HCT116 (cell line): ENCODE data around the gene APH1B. TPM values are rescaled to one million over a fixed set of nuclear protein-coding genes. Genes with fewer than 3 reads are reported as not detected.

Experiments
- ATAC-seq: fragments of 200-7000 bp; cut with Tn5 transposase; 2 replicates; pipeline ENCODE4 v1.9.1; 2020; ENCODE audit warnings: mild to moderate bottlenecking, moderate library complexity
- BruUV-seq: library from RNA; stranded (reverse); fragments of 400-500 nt; replicated peaks from 2 replicates; lab custom pipeline; 2021; lab: Mats Ljungman, UMichigan
- CTCF ChIA-PET: fragments of 300-600 bp; sonication (Branson Sonifier 250); formaldehyde crosslinking; loops from one replicate; lab custom pipeline; 2021; ENCODE audit warnings: antibody characterized with exemption; lab: Charles Lee
- POLR2A ChIA-PET: fragments of 300-600, 350-600 bp; sonication (Branson Sonifier 250); formaldehyde crosslinking; loops from one replicate; lab custom pipeline; 2021; ENCODE audit warnings: antibody characterized with exemption; lab: Charles Lee
- RAD21 ChIA-PET, 2 experiments: fragments of 300-600 bp; sonication (Branson Sonifier 250); formaldehyde crosslinking; loops; one replicate each; lab custom pipeline; 2023; ENCODE audit warnings: low total read pairs in 2 of 2; ENCODE audit not compliant: uncharacterized antibody in 2 of 2, unreplicated experiment in 2 of 2, low non-redundant PET in 1 of 2; lab: Charles Lee
- DNase-seq: peaks from one replicate; pipeline ENCODE4 v3.0.0-alpha.2; 2010; ENCODE audit warnings: low read depth, low spot score
- H2AFZ ChIP-seq: fragments of 200-600 bp; shearing (Covaris generic), sonication (generic); 2 replicates; pipeline ENCODE4 v1.6.1; 2017; ENCODE audit warnings: low read depth, mixed run types, mixed read lengths, antibody characterized with exemption, low read length; ENCODE audit not compliant: poor library complexity, severe bottlenecking
- H3K27ac ChIP-seq: 2 replicates; pipeline ENCODE4 v1.5.1; 2012; ENCODE audit warnings: low read depth, low read length
- H3K27me3 ChIP-seq: fragments of 200-600 bp; sonication (generic); 2 replicates; pipeline ENCODE4 v1.6.1; 2016; ENCODE audit warnings: mixed run types, low read length, mixed read lengths; ENCODE audit not compliant: insufficient read depth
- H3K36me3 ChIP-seq, 2 experiments: fragments of 200-500 bp in 1 of 2; fragments of 200-600 bp in 1 of 2; sonication (Bioruptor generic) in 1 of 2; sonication (generic) in 1 of 2; 2 replicates each; pipeline versions ENCODE4 v1.5.1 to v1.6.1; 2014 to 2016; ENCODE audit warnings: low read length in 2 of 2, inconsistent platforms in 1 of 2, mixed read lengths in 1 of 2, mixed run types in 1 of 2; ENCODE audit not compliant: insufficient read depth in 2 of 2, control insufficient read depth in 1 of 2
- H3K4me1 ChIP-seq, 2 experiments: fragments of 200-600 bp in 1 of 2; sonication (generic) in 1 of 2; 2 replicates each; pipeline versions ENCODE4 v1.5.1 to v1.6.1; 2012 to 2017; ENCODE audit warnings: low read length in 2 of 2, inconsistent platforms in 1 of 2, mild to moderate bottlenecking in 1 of 2, mixed read lengths in 1 of 2, mixed run types in 1 of 2, moderate library complexity in 1 of 2; ENCODE audit not compliant: insufficient read depth in 2 of 2, control insufficient read depth in 1 of 2
- H3K4me2 ChIP-seq: fragments of 200-600 bp; sonication (generic); 2 replicates; pipeline ENCODE4 v1.6.1; 2017; ENCODE audit warnings: mixed run types, low read length, mixed read lengths
- H3K4me3 ChIP-seq, 2 experiments: fragments of 200-600 bp in 1 of 2; sonication (generic) in 1 of 2; replicated peaks in 1 of 2; 2 replicates each; pipeline ENCODE4 v1.5.1; 2011 to 2016; ENCODE audit warnings: low read length in 2 of 2, control low read depth in 1 of 2, low read depth in 1 of 2, mild to moderate bottlenecking in 1 of 2, mixed read lengths in 1 of 2, mixed run types in 1 of 2
- H3K79me2 ChIP-seq: fragments of 200-600 bp; sonication (generic); 2 replicates; pipeline ENCODE4 v1.6.1; 2017; ENCODE audit warnings: mild to moderate bottlenecking, mixed run types, low read length, moderate library complexity, mixed read lengths; ENCODE audit not compliant: insufficient read depth
- H3K9ac ChIP-seq: fragments of 200-600 bp; sonication (generic); 2 replicates; pipeline ENCODE4 v1.6.1; 2016; ENCODE audit warnings: low read length, mixed read lengths
- H3K9me2 ChIP-seq: fragments of 200-600 bp; sonication (generic), shearing (Covaris generic); 2 replicates; pipeline ENCODE4 v1.6.1; 2017; ENCODE audit warnings: mixed run types, mild to moderate bottlenecking, moderate library complexity; ENCODE audit not compliant: insufficient read depth
- H3K9me3 ChIP-seq, 2 experiments: fragments of 200-500 bp in 1 of 2; fragments of 200-600 bp in 1 of 2; sonication (Bioruptor generic) in 1 of 2; sonication (generic) in 1 of 2; 2 replicates each; pipeline ENCODE4 v1.6.1; 2014 to 2017; ENCODE audit warnings: low read length in 2 of 2, mixed read lengths in 2 of 2, inconsistent platforms in 1 of 2, low read depth in 1 of 2, mild to moderate bottlenecking in 1 of 2, mixed run types in 1 of 2, moderate library complexity in 1 of 2; ENCODE audit not compliant: control insufficient read depth in 1 of 2, insufficient read depth in 1 of 2
- H4K20me1 ChIP-seq: fragments of 200-600 bp; sonication (generic), shearing (Covaris generic); 2 replicates; pipeline ENCODE4 v1.6.1; 2017; ENCODE audit warnings: mixed run types, mild to moderate bottlenecking, moderate library complexity; ENCODE audit not compliant: insufficient read depth
- CBX3 ChIP-seq: IDR thresholded peaks from 2 replicates; pipeline ENCODE4 v1.6.1; 2012; ENCODE audit warnings: low read depth
- CEBPB ChIP-seq: IDR thresholded peaks from 2 replicates; pipeline ENCODE4 v1.6.1; 2012; ENCODE audit warnings: low read depth
- CTCF ChIP-seq, 3 experiments: fragments of 200-600 bp in 1 of 3; sonication (generic) in 1 of 3; IDR thresholded peaks in 2 of 3; conservative IDR thresholded peaks in 1 of 3; 2 replicates each; pipeline ENCODE4 v1.5.1; 2012 to 2017; ENCODE audit warnings: low read depth in 2 of 3, low read length in 2 of 3, antibody characterized with exemption in 1 of 3, borderline replicate concordance in 1 of 3, control low read depth in 1 of 3, mild to moderate bottlenecking in 1 of 3, mixed read lengths in 1 of 3, mixed run types in 1 of 3, moderate library complexity in 1 of 3; ENCODE audit not compliant: insufficient read depth in 1 of 3
- EGR1 ChIP-seq: IDR thresholded peaks from 2 replicates; pipeline ENCODE4 v1.6.1; 2012; ENCODE audit warnings: low read depth
- EZH2 ChIP-seq: fragments of 200-600 bp; sonication (generic); IDR thresholded peaks from 2 replicates; pipeline ENCODE4 v1.6.1; 2017; ENCODE audit warnings: antibody characterized with exemption, mixed run types
- EZH2phosphoT487 ChIP-seq: fragments of 200-600 bp; IDR thresholded peaks from 2 replicates; pipeline ENCODE4 v1.6.1; 2018; ENCODE audit warnings: antibody characterized with exemption, borderline replicate concordance
- FOSL1 ChIP-seq: IDR thresholded peaks from 2 replicates; pipeline ENCODE4 v1.6.1; 2012; ENCODE audit warnings: low read depth
- JUND ChIP-seq: IDR thresholded peaks from 2 replicates; pipeline ENCODE4 v1.6.1; 2012
- POLR2A ChIP-seq: IDR thresholded peaks from 2 replicates; pipeline ENCODE4 v1.7.0; 2011; ENCODE audit warnings: borderline replicate concordance; ENCODE audit not compliant: insufficient read depth, insufficient read length; ENCODE audit errors: extremely low read depth
- SIN3A ChIP-seq: IDR thresholded peaks from 2 replicates; pipeline ENCODE4 v1.6.1; 2012; ENCODE audit warnings: low read depth
- TCF7L2 ChIP-seq: IDR thresholded peaks from 2 replicates; pipeline ENCODE4 v1.7.0; 2011; ENCODE audit warnings: borderline replicate concordance, inconsistent platforms; ENCODE audit not compliant: insufficient read depth, insufficient read length; ENCODE audit errors: extremely low read depth
- YY1 ChIP-seq: IDR thresholded peaks from 2 replicates; pipeline ENCODE4 v1.6.1; 2011; ENCODE audit warnings: low read length, low read depth, moderate library complexity, mild to moderate bottlenecking; ENCODE audit not compliant: insufficient replicate concordance; ENCODE audit errors: extremely low read depth
- ZNF274 ChIP-seq: fragments of 200-500 bp; sonication (Bioruptor generic); IDR thresholded peaks from 2 replicates; pipeline ENCODE4 v1.6.1; 2014; ENCODE audit warnings: mild to moderate bottlenecking, low read depth, low read length, inconsistent platforms
- intact Hi-C: fragments of 100-400 bp; cut with micrococcal nuclease; formaldehyde crosslinking; loops from 2 replicates; pipeline ENCODE4 v1.10.0; 2022
- total RNA-seq: library from RNA; stranded (reverse); gene quantifications from one replicate; pipeline ENCODE4 v1.2.1, GENCODE V29; 2021; ENCODE audit not compliant: unreplicated experiment
- TF ChIP-seq, protein P1 (sequence below): IDR thresholded peaks from 2 replicates; pipeline ENCODE4 v1.6.1; 2012

APH1B gene
- total RNA-seq, 1 experiment from 2014 or later: 8.5 TPM

- Histone ChIP-seq H3K79me2 (no peaks in the 10 kb centered on the region), H3K27ac (no peak overlapping the region), H3K4me3 (no peak overlapping the region), H3K4me1 (peaks cover 0 to 16% of the 10 kb centered on the region in 2 experiments; a peak in 2 of 4 replicates), H3K9me2 (no peaks in the 10 kb centered on the region), H3K36me3 (no peaks in the 10 kb centered on the region), H4K20me1 (no peaks in the 10 kb centered on the region), H3K9ac (no peak overlapping the region), H3K9me3 (no peaks in the 10 kb centered on the region), H3K4me2 (no peak overlapping the region), H2AFZ (no peak overlapping the region), H3K27me3 (no peaks in the 10 kb centered on the region)
- ChIA-PET POLR2A (no interaction called here), RAD21 (no interaction called here), CTCF (no interaction called here)
- DNase-seq (no peak), ATAC-seq (no peak)
- no peak for TF ChIP-seq ZNF274
- TF ChIP-seq CTCF (IDR thresholded peaks at IDR 0.05 in 2 of 3, conservative IDR thresholded peaks at IDR 0.05 in 1 of 3; ENCODE audit: borderline replicate concordance in 1 of 3, insufficient read depth in 1 of 3, low read depth in 2 of 3, low read length in 2 of 3): no peak
- no peak for TF ChIP-seq POLR2A
- intact Hi-C loops: no loop called here
- BruUV-seq: no TSS peak
Measured at GRCh38 chr15:63330926-63331325, 53.5 kb downstream of the APH1B start.

GRCh38 chr15:63331456-63331855 is 54.1 kb downstream of the APH1B start:
- no peak for DNase-seq
- Histone ChIP-seq H3K27me3 (no peaks in the 10 kb centered on the region), H3K9me2 (no peaks in the 10 kb centered on the region), H3K4me2 (0 out of 2 replicates have a peak overlapping the region, but pooled peaks have one; percentile 10), H3K27ac (no peak overlapping the region), H3K9me3 (no peaks in the 10 kb centered on the region), H3K9ac (no peak overlapping the region), H3K4me1 (peaks cover 0 to 16% of the 10 kb centered on the region in 2 experiments; a peak in 2 of 4 replicates), H2AFZ (no peak overlapping the region), H3K36me3 (no peaks in the 10 kb centered on the region), H4K20me1 (no peaks in the 10 kb centered on the region), H3K4me3 (no peak overlapping the region), H3K79me2 (no peaks in the 10 kb centered on the region)
- CTCF ChIA-PET: no interaction called here
- peak; percentile 55; the same call in 1 of the 2 replicates for ATAC-seq
- RAD21 ChIA-PET: no interaction called here
- POLR2A ChIA-PET: no interaction called here
- no TSS peak for BruUV-seq
- intact Hi-C loops: no loop called here
- no peak for TF ChIP-seq FOSL1
- TF ChIP-seq CTCF (IDR thresholded peaks at IDR 0.05 in 2 of 3, conservative IDR thresholded peaks at IDR 0.05 in 1 of 3; ENCODE audit: borderline replicate concordance in 1 of 3, insufficient read depth in 1 of 3, low read depth in 2 of 3, low read length in 2 of 3): no peak
- TF ChIP-seq, protein P1, sequence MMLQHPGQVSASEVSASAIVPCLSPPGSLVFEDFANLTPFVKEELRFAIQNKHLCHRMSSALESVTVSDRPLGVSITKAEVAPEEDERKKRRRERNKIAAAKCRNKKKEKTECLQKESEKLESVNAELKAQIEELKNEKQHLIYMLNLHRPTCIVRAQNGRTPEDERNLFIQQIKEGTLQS: no peak
- no peak for TF ChIP-seq YY1
- TF ChIP-seq EZH2phosphoT487: no peak
- no peak for TF ChIP-seq CBX3
- no peak for TF ChIP-seq ZNF274
- TF ChIP-seq CEBPB: no peak
- no peak for TF ChIP-seq SIN3A
- no peak for TF ChIP-seq TCF7L2
- no peak for TF ChIP-seq EZH2
- TF ChIP-seq EGR1: no peak
- TF ChIP-seq JUND: no peak
- no peak for TF ChIP-seq POLR2A
